Measurements from ENCODE around the gene CUBN. TPM values are rescaled to one million over a fixed set of nuclear protein-coding genes. Genes with fewer than 3 reads are reported as not detected.

The CUBN gene
- total and polyA plus RNA-seq, 9 of the 15 experiments (the other 6 are each of a cell fraction or from before 2014, with no cell fraction given), result 0.04 to 0.33 (median 0.09) TPM

DNA sequence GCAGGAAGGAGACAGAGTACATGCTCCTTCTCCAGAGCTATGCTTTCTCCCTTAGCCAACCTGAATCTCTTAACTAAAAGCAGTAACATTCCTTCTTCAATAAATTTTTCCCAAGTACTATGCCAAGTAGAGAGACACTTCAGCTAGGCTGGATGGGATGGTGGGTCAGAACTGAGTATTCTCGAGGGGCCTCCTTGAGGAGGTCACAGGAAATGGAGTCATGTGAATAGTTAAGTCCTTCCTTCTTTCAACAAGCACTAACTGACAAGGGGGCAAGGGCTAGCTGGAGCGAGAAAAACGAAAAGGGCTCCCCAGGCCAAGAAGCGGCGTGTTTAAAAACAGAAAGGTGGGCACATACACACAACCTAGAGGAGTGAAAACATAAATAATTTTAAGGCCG is 317.8 kb downstream of the CUBN start:
- H3K27me3 ChIP-seq (ENCODE audit: control insufficient read depth in 2 of 2, insufficient read depth in 2 of 2, low read length in 2 of 2), result no peaks in the 10 kb centered on the region
- no peak overlapping the region for H3K4me3 ChIP-seq
- BruUV-seq (replicated peaks), result no TSS peak
- in situ Hi-C loops (cut with MboI), result loop anchor here (25.0 kb wide), 1 partner anchor 924 kb away; no protein-coding TSS in a partner anchor
- H3K79me2 ChIP-seq (ENCODE audit: control insufficient read depth, insufficient read depth, low read length), result peaks cover 7% of the 10 kb centered on the region
- no peak overlapping the region for H2AFZ ChIP-seq (ENCODE audit: low read depth, low read length)
- FAIRE-seq (no peak), ATAC-seq (no peak), DNase-seq (ENCODE audit: extremely low read depth in 1 of 4, low spot score in 3 of 4) (no peak)
- no peak for TF ChIP-seq ZBTB26 (CRISPR knock-in tag; IDR thresholded peaks at IDR 0.05)
- TF ChIP-seq, protein P1, sequence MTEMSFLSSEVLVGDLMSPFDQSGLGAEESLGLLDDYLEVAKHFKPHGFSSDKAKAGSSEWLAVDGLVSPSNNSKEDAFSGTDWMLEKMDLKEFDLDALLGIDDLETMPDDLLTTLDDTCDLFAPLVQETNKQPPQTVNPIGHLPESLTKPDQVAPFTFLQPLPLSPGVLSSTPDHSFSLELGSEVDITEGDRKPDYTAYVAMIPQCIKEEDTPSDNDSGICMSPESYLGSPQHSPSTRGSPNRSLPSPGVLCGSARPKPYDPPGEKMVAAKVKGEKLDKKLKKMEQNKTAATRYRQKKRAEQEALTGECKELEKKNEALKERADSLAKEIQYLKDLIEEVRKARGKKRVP (CRISPR knock-in tag; IDR thresholded peaks at IDR 0.05), result no peak
- TF ChIP-seq KHSRP (IDR thresholded peaks at IDR 0.05), result no peak
- no peak for TF ChIP-seq PTRF (tag; IDR thresholded peaks at IDR 0.05)
- no peak for TF ChIP-seq ZNF197 (CRISPR knock-in tag; IDR thresholded peaks at IDR 0.05; ENCODE audit: low read depth)
- TF ChIP-seq CTBP1 (IDR thresholded peaks at IDR 0.05; ENCODE audit: borderline replicate concordance), result no peak
- no peak for TF ChIP-seq ATF7 (IDR thresholded peaks at IDR 0.05)
- no peak for TF ChIP-seq ZNF212 (CRISPR knock-in tag; IDR thresholded peaks at IDR 0.05)
- TF ChIP-seq SMARCA4 (IDR thresholded peaks at IDR 0.05), result no peak
- no peak for TF ChIP-seq HDGF (IDR thresholded peaks at IDR 0.05)
- no peak for TF ChIP-seq ERF (CRISPR knock-in tag; IDR thresholded peaks at IDR 0.05)
- TF ChIP-seq ZNF830 (CRISPR knock-in tag; IDR thresholded peaks at IDR 0.05), result no peak
- TF ChIP-seq KAT8 (IDR thresholded peaks at IDR 0.05; ENCODE audit: low read depth), result no peak
- TF ChIP-seq, protein P2, sequence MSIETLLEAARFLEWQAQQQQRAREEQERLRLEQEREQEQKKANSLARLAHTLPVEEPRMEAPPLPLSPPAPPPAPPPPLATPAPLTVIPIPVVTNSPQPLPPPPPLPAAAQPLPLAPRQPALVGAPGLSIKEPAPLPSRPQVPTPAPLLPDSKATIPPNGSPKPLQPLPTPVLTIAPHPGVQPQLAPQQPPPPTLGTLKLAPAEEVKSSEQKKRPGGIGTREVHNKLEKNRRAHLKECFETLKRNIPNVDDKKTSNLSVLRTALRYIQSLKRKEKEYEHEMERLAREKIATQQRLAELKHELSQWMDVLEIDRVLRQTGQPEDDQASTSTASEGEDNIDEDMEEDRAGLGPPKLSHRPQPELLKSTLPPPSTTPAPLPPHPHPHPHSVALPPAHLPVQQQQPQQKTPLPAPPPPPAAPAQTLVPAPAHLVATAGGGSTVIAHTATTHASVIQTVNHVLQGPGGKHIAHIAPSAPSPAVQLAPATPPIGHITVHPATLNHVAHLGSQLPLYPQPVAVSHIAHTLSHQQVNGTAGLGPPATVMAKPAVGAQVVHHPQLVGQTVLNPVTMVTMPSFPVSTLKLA (conservative IDR thresholded peaks at IDR 0.05), result no peak
- TF ChIP-seq ZNF551 (CRISPR knock-in tag; IDR thresholded peaks at IDR 0.05), result no peak
- no peak overlapping the region for H3K9ac ChIP-seq (ENCODE audit: insufficient read depth in 1 of 2, low read depth in 2 of 2, low read length in 2 of 2)
- peaks cover 2 to 7% of the 10 kb centered on the region in 2 experiments; a peak in 4 of 5 replicates for H3K4me1 ChIP-seq (replicated peaks in 1 of 2; ENCODE audit: control insufficient read depth in 2 of 2, insufficient read depth in 2 of 2, low read length in 2 of 2)
- WGBS (ENCODE audit: insufficient coverage, low coverage, missing lambda C conversion rate), result 87% methylated on average over 6 of the region's 6 CpGs
- ChIA-PET POLR2A (no interaction called here), CTCF (ENCODE audit: low intra/inter-chr PET ratio) (interaction anchor here (0.7 kb wide), 1 partner anchor 683 kb away, joined by 3 read pairs; no protein-coding TSS in a partner anchor)
- H3K27ac ChIP-seq (ENCODE audit: extremely low read depth, low read depth, low read length), result no peak overlapping the region
- H3K9me1 ChIP-seq (ENCODE audit: control insufficient read depth, insufficient read depth, low read length), result no peaks in the 10 kb centered on the region
- H3K4me2 ChIP-seq (ENCODE audit: insufficient read depth, low read length), result no peak overlapping the region
- H4K20me1 ChIP-seq (replicated peaks; ENCODE audit: control insufficient read depth, insufficient read depth, low read length), result no peaks in the 10 kb centered on the region
- no peaks in the 10 kb centered on the region for H3K36me3 ChIP-seq (ENCODE audit: control insufficient read depth, insufficient read depth, low read length)
- no peaks in the 10 kb centered on the region for H3K9me3 ChIP-seq (replicated peaks; ENCODE audit: control insufficient read depth, insufficient read depth, low read depth, low read length)
- intact Hi-C loops (cut with micrococcal nuclease), result no loop called here

All from K562 (cell line).